DND-41 (cell line): ENCODE results near the gene ALPK3.

Experiments used
- CTCF ChIP-seq: IDR thresholded peaks from 2 replicates; pipeline ENCODE4 v1.5.1; 2012; ENCODE audit warnings: borderline replicate concordance, low read length, moderate library complexity, mild to moderate bottlenecking; ENCODE audit not compliant: poor library complexity, severe bottlenecking; ENCODE audit errors: extremely low read depth
- EZH2 ChIP-seq: IDR thresholded peaks from 3 replicates; pipeline ENCODE4 v1.6.1; 2012; ENCODE audit warnings: borderline replicate concordance, low read depth, mild to moderate bottlenecking, moderate library complexity, low read length, inconsistent platforms; ENCODE audit not compliant: severe bottlenecking

GRCh38 chr15:84811151-84811550, 6.0 kb upstream of the ALPK3 start:
- TF ChIP-seq CTCF = no peak
- no peak for TF ChIP-seq EZH2
